Amygdala (tissue), 56 donors: ENCODE measurements around the gene DTWD1.
"Not testable (repeated sequence)": the region's sequence is repeated elsewhere in the genome, so short reads cannot be mapped to it uniquely, and the experiment has no call there.

ENCODE experiments used
- DNase-seq, 56 donors: peaks; one replicate each; lab custom pipeline; 2025; lab: John Stamatoyannopoulos, UW

DTWD1 gene

GRCh38 chr15:49645277-49645676 is 24.4 kb downstream of the DTWD1 start:
- no peak for DNase-seq

- peak in 4 of 56 donors; percentile 5 to 69 (median 8) for DNase-seq
Observed at GRCh38 chr15:49645941-49646340, 25.1 kb downstream of the DTWD1 start.

GRCh38 chr15:49646891-49647290 is 26.0 kb downstream of the DTWD1 start:
- DNase-seq, result no peak

- no peak for DNase-seq
Observed at GRCh38 chr15:49649987-49650386, 29.1 kb downstream of the DTWD1 start.

- DNase-seq, result no peak
Observed at GRCh38 chr15:49650676-49651075, 29.8 kb downstream of the DTWD1 start.

- no peak for DNase-seq
Observed at GRCh38 chr15:49652922-49653321, 32.1 kb downstream of the DTWD1 start.

GRCh38 chr15:49656734-49657133 is 35.9 kb downstream of the DTWD1 start:
- DNase-seq, result no peak

GRCh38 chr15:49664716-49665115 is 43.9 kb downstream of the DTWD1 start:
- DNase-seq, result no peak

GRCh38 chr15:49666486-49666885 is 45.6 kb downstream of the DTWD1 start:
- DNase-seq, result not testable (repeated sequence)

GRCh38 chr15:49669288-49669687 is 48.4 kb downstream of the DTWD1 start:
- DNase-seq, result no peak

GRCh38 chr15:49673861-49674260 is 53.0 kb downstream of the DTWD1 start:
- no peak for DNase-seq

GRCh38 chr15:49674370-49674769 is 53.5 kb downstream of the DTWD1 start:
- no peak for DNase-seq

- DNase-seq, result no peak
Observed at GRCh38 chr15:49675041-49675440, 54.2 kb downstream of the DTWD1 start.

GRCh38 chr15:49678655-49679054 is 57.8 kb downstream of the DTWD1 start:
- DNase-seq, result no peak

- DNase-seq, result no peak
Observed at GRCh38 chr15:49686599-49686998, 65.8 kb downstream of the DTWD1 start.

- peak in 4 of 56 donors; percentile 1 to 6 (median 2) for DNase-seq
Observed at GRCh38 chr15:49688135-49688790, 67.4 kb downstream of the DTWD1 start.

- DNase-seq, result no peak
Observed at GRCh38 chr15:49692514-49693090, 71.8 kb downstream of the DTWD1 start.

- DNase-seq, result no peak
Observed at GRCh38 chr15:49693498-49693897, 72.7 kb downstream of the DTWD1 start.

GRCh38 chr15:49696433-49696832 is 75.6 kb downstream of the DTWD1 start:
- no peak for DNase-seq

GRCh38 chr15:49697121-49697520 is 76.3 kb downstream of the DTWD1 start:
- DNase-seq, result no peak

GRCh38 chr15:49702982-49703381 is 82.1 kb downstream of the DTWD1 start:
- not testable (repeated sequence) for DNase-seq
